RPMI8226 (cell line): ENCODE data around the gene CSGALNACT2.
A peak's percentile ranks its signal among the peaks of the same experiment; 100 is the strongest.

ENCODE experiments used
- DNase-seq: peaks from one replicate; pipeline ENCODE4 v3.0.0-alpha.2; 2015

CSGALNACT2 gene

DNA sequence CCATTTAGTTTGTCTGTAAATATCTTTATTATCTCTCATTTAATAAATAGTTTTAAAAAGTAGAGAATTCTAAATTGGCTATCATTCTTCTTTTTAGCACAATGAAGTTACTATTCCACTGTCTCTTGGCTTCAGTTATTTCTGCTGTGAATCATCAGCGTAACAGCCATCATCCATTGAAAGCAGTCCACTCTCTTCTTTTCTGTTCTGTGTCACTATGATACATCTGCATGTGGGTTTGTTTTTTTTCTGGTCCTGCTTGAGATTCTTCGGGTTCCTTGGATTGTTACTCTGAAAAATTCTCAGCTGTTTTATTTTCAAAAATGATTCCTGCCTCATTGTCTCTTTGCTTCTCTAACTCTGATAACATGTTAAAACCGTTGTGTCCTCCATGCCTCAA, 52.5 kb downstream of the CSGALNACT2 start:
- DNase-seq: no peak

DNA sequence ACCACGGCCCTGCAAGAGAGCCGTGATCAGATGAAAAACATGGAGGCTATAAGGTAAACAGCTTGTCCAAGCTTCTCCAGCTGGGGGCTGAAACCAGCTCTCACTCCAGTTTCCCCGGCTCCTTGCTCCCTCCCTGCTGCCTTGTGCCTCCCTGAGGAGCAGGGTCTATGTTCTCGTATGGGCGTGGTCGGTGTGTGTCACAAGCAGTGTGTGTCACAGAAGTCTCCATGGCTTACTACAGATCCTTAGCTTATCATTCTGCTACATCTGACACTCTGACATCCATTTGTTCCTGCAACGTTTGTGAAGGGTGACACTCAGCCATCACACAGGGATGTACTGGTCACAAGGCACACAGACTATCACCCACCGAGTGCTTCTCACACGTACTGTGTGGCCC, 54.6 kb downstream of the CSGALNACT2 start:
- DNase-seq: no peak

DNA sequence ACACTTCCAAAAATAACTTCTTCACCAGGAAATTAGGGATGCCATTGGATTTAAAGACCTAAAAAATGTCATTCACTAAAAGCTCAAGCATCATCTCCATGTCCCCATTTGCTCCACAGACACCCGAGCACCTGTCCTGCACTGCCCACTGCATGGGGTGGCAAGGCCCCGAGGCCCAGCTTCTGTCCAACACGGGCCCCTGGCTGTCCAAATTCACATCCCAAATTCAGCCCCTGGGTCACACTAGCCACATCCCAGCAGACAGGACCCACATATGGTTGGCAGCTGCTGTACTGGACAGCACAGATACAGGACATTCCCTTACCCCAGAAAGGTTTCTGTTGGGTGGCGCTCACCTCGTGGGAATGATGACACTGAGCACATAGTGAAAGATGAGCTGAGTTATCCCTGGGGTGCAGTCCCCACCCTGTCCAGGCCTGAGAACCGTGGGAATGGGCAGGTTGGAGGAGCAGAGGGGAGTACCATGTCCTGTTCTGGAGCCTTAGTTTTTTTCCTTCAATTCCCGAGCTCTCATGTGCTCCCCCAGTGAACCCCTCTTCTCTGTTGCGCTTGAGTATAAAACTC, 55.3 kb downstream of the CSGALNACT2 start:
- DNase-seq: no peak

GRCh38 chr10:43194266-43194665, 56.0 kb downstream of the CSGALNACT2 start:
- no peak for DNase-seq

- no peak for DNase-seq
Observed at GRCh38 chr10:43194859-43195258, 56.6 kb downstream of the CSGALNACT2 start.

- DNase-seq: no peak
Observed at GRCh38 chr10:43195557-43195956, 57.3 kb downstream of the CSGALNACT2 start.

GRCh38 chr10:43196131-43196980, 58.1 kb downstream of the CSGALNACT2 start:
- no peak for DNase-seq

- no peak for DNase-seq
Observed at GRCh38 chr10:43196981-43197833, 59.0 kb downstream of the CSGALNACT2 start.

- peak; percentile 52 for DNase-seq
Observed at GRCh38 chr10:43197834-43198681, 59.8 kb downstream of the CSGALNACT2 start.

DNA sequence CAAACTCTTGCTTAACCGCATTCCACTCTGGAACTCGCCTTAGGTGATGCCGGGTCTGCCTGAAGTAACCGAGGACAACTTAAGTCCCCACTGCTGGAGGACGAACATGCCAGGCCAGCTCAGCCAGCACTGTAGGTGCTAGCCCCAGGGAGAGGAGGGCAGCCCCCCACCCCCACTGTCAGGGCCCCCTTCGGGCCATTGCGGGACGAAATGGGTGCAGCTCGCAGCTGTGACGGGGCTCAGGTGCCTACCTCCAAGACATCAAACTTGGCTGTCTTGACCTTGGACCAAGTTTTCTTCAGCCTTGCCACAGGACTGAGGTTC, 60.4 kb downstream of the CSGALNACT2 start:
- no peak for DNase-seq

- no peak for DNase-seq
Observed at GRCh38 chr10:43199088-43199683, 60.9 kb downstream of the CSGALNACT2 start.

GRCh38 chr10:43199684-43200537, 61.7 kb downstream of the CSGALNACT2 start:
- DNase-seq: no peak

- DNase-seq: no peak
Observed at GRCh38 chr10:43200538-43201390, 62.5 kb downstream of the CSGALNACT2 start.

- no peak for DNase-seq
Observed at GRCh38 chr10:43201545-43202131, 63.4 kb downstream of the CSGALNACT2 start.

GRCh38 chr10:43202224-43202656, 64.0 kb downstream of the CSGALNACT2 start:
- DNase-seq: peak; percentile 25

GRCh38 chr10:43202657-43203447, 64.6 kb downstream of the CSGALNACT2 start:
- DNase-seq: no peak

DNA sequence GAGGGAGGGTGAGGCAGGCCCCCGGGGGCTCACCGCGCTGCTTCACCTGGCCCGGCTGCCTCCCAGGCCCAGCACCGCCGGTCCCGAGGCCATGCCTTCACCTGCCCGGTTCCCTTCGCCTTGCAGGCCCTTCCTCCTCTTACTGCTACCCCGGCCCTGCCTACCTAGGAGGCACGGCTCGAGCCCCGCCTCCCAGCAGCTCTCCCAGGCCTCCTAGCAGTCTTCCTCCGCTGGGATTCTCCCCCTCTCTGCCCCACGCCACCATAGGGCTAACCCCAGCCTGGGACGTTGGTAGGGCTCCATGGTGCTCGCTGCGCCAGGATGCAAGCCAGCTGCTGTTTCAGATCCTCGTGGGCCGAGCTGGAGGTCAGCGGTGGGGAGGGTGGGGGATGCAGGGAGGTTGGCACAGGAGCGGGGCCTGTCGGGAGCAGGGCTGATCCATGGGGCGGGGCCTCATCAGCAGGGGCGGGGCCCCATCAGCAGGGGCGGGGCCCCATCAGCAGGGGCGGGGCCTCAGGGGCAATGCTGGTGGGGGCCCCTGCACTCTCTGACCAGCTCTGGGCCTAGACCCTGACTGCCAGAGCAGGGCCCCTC, 65.3 kb downstream of the CSGALNACT2 start:
- DNase-seq: no peak
